ENCODE measurements around the gene IL22RA1. TPM values are rescaled to one million over a fixed set of nuclear protein-coding genes. Genes with fewer than 3 reads are reported as not detected.
A peak's percentile ranks its signal among the peaks of the same experiment; 100 is the strongest.

Gene IL22RA1
- total RNA-seq, 1 experiment from 2014 or later, result 2.1 TPM

DNA sequence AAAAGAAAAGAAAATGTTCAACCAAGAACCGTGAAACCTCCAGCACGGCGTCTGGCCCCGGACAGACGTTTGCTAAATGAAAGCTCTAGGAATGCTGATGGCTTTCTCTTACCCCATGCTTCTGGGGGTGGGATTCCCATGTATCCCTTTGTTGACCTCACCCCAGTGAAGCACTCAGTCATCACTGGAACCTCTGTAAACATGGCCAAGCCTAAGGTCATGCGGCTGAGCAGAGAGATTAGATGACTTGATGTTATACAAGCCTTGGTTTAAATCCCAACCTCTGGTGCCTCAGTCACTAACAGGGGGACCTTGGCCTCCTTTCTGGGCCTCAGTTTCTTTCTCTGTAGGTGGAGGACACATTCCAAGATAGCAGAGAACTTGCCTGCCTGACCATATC lies 28.2 kb downstream of the IL22RA1 start:
- DNase-seq (ENCODE audit: low spot score), result no peak

DNA sequence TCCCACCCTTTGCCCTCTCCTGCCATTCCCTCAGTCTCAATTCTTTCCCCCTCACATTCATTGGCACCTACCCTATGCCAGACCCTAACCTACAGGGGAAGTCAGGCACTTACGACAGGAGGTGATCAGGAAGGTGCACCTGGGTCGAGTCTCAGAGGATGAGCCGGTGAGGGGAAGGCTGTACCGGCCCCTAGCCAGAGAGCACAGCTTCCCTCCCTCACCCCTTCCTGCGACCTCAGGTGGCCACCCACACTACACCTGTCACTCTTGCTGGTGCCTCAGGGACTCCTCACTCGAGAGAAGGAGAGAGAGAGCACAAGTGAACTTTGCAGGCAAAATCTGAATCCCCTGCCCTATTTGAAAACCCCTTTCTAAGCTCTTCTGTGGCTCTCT lies 29.3 kb downstream of the IL22RA1 start:
- no peak for DNase-seq (ENCODE audit: low spot score)

DNA sequence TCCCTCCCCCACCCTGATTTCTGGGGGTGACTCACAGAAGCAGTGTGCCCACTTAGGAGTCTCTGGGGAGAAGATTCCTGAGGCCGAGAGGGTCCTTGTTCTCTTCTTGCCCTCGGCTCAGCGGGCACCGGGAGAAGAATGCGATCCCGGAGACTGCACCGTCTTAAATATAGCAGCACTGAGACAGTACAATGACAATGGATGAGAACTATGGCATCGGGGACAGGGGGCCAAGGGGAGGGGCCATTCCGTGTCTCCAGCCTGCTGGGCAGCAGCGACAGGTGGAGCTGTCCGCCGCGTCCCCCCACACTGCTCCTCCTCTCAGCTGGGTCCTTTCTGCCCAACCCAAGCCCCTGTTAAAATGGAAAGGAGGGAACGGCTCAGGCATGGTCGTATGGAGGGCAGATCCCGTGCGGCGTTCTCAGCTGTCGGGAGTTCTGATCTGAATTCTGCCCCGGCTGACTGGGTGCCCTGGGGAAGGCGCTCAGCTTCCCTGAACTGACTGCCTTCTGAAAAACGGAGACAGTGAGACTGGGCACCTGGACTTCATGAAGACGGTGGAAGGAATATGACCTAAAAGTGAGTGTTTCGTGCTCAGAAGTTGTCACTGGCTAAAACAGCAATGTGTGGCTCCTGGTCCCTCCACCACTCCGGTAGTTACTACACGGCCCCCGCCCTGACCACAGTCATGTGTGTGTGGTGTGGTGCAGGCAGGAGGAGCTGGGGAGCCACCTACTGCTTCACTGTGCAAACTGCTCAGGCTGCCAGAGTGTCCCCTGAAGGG lies 30.8 kb downstream of the IL22RA1 start, which contains the start of gene MYOM3:
MYOM3 (minus strand) TSS at position 140 of the 784 bp plus-strand sequence. CDS start 3,499 bp downstream, outside the sequence.
- DNase-seq (ENCODE audit: low spot score), result peak; percentile 60

DNA sequence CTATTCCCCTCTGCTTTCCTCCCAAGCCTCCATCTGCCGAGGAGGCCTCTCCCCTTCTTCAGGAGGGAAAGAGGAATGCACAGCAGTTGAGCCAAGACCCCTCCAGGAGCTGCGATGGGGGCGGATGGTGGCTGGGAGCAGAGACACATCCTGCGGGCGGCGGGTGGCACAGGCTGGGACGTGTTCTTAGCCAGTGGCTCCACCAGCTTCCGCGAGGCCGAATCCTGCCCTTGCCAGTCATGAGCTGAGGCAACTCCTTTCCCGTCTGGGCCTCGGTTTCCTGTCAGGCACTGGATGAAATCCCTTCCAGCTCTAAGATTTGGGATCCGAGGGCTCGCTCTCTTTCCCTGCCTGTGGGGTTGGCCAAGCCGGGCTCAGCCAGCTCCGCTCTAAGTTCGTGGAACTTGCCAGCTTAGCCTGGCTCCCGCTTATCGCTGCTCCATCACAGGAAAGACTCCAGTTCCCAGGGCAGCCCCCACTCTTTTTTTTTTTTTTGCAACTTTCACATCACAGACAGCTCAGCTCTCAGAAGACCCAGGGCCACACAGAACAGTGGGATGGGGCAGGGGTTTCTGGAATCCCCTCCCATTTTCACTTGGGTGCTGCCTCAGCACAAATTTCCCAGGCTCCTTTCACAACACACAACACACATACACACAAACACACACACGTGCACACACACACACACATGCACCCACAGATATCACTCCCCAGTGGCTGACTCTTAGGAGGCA lies 31.5 kb downstream of the IL22RA1 start:
- no peak for DNase-seq (ENCODE audit: low spot score)

DNA sequence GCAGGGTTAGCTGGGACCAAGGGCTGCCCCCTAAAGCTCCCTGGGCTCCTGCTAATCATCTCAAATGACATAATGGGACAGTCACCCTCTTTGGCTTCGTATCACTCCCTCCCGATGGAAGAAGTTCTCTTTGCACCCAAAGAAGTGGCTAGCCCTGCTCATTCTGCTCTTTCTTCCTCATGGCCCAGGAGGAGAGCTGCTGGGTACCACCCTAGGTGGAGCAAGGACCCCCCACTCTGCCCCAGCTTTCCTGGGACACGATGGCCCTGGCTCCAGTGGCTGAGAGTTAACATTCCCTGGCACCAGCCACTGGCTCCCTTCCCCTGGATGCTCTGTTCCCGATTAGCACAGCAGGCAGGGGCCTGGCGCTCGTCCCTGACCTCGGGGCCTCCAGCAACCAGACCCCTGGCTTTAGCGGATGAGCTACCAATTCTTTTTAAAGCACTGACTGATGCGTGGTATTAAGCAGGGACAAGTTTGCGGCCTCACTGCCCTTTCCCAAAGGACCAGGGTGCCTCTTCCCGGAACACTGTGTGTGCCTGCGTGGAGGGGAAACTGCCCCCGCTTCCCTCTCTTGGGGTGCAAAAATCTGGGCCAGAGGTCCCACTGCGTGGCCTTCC lies 32.2 kb downstream of the IL22RA1 start:
- no peak for DNase-seq (ENCODE audit: low spot score)

DNA sequence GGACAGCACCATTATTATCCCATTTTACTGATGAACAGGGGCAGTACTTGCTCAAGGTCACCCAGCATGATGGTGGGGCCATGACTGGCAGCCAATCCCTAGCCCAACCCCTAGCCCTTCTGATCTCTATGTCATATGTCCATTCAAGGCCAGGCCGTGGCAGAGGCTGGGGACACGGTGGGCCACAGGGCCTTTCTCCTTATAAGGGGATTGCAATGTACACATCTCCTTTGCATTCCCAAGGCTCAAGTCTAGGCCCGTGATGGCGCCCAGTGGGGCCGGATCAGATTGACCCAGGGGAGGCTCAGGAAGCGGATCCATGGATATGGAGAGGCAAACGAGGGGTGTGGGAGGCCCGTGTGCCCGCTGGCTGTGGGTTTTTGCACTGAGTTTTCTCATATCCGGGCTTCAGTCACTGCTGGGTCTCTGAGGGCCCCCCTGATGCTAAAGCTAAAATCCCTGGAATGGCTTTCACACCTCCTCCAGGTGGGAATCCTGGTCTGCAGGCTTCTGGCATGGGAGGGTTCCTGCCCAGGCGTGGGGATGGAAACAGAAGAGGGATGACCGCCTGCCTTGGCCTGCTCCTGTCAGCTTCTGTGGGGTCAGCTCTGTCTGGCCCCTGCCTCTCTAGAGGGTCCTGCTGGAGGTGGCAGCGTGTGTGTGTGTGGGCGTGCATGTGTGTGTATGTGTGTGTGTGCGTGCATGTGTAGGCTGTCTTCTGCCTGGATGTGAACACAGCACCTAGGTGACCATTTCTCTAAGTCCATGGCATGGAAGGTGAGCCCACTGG lies 33.1 kb downstream of the IL22RA1 start:
- DNase-seq (ENCODE audit: low spot score), result no peak

DNA sequence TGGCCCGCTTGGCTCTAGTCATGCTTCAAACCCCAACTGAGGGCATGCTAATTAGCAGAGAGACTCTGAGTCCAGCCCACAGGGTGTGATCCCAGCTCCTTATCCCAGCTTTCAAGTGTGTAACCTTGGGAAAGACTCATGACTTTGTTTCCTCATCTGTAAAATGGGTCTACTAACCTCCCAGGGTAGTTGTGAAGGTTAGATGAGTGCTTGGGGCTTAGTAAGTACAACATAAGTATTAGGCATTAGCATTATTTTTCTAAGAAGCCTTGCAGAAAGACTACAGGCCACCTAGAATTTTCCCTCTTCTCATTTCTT lies 33.8 kb downstream of the IL22RA1 start:
- DNase-seq (ENCODE audit: low spot score), result no peak

DNA sequence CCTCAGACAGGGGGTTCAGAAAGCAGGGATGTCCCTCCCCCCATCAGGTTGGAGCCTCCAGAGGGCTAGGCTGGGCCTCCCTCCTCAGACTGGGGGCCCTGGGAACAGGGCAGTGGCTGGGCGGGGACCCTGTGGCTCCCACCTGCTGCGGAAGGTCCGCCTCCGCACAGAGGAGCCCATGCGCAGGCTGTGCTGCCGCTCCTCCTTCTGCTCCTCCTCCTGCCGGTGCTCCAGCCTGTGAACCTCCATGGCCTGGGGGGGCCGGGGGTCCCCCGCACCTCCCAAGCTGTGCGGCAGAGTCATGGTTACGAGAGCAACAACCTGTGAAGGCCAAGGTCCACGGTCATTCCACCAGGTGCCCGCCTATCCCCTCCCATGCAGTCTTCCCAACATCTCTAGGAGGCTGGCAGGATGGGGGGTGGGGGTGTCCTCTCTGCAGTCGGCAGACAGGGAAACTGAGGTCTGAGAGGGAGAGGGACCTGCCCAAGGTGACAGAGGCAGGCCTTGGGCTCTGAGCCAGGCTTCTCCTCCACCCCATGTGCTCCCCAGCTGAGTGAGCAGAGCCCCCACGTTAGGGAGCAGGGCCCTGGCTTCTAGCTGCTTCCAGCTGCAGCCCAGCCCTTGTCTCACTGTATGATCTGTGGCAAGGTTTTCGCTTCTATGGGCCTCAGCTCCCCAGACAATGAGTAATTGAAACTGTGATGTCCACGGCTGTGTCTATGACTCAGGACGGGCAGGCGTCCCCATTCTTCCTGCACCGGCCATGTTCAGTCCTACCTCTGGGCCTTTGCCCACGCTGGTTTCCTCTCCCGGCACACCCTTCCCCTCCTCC lies 34.4 kb downstream of the IL22RA1 start:
- peak; percentile 77 for DNase-seq (ENCODE audit: low spot score)

DNA sequence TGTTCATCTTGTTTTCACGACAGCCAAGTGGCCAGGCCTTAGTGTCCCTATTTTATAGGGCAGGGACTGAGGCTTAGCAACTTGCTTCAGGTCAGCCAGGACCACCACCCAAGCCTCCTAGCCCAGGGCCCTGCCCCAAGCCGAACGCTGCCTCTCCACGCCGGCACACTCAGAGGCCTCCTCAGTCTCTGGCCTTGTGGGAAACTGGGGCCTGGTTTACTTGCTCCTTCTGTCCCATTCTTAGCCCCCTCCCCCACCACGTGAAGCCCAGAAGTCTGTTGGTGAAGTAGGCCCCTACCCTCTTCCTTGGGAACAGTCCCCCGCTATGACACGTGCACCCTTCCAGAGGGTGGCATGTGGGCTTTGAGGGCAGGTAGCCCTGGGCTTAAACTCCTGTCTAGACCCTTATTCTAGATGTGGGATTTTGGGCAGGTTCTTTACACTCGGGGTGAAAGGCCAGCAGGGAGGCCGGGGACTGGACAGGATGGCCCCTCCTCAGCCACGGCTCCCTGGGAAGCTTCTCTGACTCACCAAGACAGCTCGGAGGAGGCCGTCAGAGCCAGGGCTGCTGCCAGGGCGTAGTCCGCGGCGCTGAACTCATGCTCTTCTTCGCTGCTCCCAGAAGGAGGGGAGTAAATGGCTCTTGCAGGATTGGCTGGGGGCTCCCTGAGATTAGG lies 35.3 kb downstream of the IL22RA1 start:
- DNase-seq (ENCODE audit: low spot score), result peak; percentile 74

DNA sequence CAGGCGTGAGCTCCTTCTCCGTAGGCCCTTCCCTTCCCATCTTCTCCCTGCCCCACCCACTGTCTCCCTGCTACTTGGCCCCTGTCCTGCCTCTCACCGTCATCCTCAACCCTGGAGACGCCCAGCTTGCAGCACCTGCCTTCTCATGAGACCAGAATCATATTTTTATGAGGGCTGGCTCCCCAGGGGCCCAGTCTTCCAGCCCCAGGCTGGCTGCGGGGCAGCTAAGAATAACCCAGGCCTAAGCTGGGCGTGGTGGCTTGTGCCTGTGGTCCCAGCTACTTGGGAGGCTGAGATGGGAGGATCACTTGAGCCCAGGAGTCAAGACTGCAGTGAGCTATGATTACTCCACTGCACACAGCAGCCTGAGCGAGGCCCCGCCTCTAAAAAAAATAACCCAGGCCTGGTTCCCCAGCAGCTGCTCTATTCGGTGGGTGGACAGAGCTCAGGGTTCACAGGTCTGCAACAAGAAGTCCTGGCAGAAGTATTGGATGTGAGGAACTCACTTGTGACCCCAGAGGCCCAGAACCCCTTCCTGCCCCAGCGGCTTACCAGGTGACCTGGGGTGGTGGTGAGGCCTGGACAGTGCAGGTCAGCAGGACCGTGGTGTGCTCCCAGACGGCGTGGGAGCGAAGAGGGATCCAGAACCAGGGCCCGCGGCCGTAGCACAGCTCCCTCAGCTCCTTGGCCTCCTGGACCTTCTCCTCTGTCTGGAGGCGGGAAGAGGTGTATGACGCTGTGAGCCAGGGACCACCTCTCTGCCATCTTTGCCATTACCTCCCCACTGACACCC lies 37.4 kb downstream of the IL22RA1 start:
- DNase-seq (ENCODE audit: low spot score), result peak; percentile 26

DNA sequence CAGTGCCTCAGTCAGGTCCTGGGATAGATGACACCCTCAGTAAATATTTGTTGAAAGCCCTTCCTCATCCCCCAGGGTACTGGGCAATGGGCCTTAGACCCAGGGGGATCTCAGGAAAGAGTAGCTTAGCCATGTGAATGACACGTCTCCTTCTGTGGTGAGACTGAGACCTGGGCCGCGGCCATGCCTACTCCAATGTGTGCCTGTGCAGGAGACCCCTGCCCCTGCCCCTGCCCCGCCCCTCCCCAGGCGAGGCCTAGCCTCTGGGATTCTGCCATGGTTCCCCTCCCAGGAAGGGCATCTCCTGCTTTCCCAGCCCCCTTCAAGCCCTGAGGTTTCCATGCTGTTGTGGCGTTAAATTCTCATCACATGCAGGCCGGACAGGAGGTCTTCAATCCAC lies 38.1 kb downstream of the IL22RA1 start:
- no peak for DNase-seq (ENCODE audit: low spot score)

DNA sequence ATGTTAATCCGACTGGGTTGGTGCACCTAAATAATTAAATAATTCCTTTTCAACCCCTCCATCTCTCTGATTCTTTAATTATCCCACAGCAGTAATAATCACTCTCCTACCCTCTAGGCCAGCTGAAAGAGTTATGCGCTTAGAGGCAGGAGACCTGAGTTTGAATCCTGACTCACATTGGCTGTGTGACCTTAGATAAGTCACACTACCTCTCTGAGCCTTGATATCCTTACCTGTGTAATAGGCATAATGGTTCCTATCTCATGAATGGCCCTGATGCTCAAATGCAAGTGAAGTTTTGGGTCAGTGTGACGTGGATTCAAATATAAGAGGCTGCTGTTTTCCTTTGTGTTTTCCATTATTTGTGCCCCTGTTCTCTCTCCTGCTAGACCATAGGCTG lies 39.1 kb downstream of the IL22RA1 start:
- no peak for DNase-seq (ENCODE audit: low spot score)

DNA sequence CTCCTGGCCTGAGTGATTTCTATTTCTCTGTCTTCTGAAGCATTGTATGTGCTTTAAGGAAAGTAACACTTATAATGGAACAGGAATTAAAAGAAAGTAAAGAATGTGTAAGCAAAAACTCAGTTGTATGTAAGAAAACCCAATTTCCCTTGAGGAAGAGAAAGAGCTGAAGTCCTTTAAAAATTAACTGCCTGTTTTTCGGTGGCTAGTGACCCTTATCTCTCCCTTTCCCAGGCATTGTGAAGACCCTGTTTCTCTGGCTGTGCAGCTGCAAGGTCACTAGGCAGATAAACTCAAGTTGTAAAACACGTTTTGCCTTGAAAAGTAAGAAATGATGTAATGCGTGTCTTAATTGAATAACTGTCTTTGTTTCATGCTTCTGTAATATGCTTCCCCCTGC lies 39.5 kb downstream of the IL22RA1 start:
- DNase-seq (ENCODE audit: low spot score), result no peak

DNA sequence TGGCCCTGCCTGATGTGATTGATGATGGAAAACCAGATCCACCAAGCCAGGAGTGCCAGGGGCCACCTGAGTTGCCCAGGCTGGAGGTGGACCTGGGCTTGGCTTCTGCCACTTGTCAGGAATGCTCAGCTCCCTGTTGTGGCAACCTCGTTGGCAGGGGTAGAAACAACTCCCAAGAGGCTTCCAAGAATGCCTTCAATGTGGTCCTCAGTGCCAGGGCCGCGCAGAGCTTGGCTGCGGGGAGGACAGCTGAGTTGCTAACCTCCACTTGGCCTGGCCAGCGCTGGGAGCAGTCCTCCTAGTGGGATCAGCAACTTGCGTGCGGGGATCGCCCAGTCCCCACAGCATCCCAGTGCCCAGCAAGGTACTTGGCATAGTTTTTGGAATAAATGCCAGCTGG lies 40.0 kb downstream of the IL22RA1 start:
- no peak for DNase-seq (ENCODE audit: low spot score)

DNA sequence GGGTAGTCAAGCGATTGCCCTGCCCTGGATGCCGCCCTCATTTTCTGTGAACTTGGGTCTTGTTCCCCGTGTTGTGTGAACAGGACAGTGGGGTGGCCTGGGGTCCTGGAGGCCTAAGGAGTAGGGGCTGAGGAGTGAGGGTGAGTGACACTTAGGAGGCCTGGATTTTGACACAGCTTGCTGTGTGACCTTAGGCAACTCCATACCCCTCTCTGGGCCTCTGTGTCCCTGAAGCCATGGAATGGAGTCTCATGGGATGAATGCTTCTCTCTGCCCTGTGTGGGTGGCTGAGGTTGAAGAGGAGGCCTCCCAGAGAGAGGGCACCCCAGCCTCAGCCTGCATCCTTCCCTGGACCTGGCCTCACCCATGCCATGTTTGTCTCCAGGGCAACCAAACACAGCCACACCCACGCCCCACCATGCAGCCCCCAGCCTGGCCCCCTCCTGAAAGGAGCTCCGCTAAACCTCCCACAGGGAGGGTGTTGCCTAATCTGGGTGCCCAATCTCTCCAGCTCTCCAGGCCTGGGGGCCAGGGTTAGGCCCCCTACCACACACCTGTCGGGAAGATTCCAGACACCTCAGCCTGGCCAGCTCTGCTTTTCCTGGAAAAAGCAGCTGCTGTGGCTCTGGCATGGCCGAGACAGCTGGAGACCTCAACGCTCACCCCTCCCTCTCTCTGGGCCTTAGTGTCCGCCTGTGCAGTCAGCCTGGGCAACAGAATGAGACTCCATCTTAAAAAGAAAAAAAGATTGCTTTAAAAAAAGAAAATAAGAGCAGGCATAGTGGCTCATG lies 40.9 kb downstream of the IL22RA1 start:
- no peak for DNase-seq (ENCODE audit: low spot score)

DNA sequence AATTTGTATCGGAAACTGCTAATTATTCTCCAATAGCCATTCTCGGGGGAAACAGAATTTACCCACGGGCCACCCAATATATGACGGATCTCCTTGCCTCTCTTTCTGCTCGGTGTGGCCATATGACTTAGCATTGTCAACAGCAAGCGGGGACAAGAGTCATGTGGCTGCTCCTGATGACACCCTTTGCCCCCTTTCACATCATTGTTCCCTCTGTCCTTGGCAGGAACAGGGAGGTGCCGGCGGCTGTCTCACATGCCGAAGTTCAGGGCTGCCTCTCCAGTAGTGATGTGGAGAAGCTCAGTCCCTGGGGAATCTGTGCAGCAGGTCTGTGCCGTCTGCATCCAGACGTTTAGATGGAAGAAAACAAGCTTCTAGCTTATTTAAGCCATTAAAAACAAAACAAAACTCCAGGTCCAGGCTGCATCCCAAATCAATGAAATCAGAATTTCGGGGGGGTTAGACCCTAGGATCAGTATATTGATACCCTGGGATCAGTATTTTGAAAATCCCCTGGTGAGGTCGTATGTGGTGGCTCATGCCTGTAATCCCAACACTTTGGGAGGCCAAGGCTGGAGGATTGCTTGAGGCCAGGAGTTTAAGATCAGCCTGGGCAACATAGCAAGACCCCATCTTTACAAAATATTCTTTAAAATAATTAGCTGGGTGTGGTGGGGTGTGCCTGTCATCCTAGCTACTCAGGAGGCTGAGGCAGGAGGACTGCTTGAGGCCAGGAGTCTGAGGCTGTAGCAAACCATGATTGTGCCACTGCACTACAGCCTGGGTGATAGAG lies 41.8 kb downstream of the IL22RA1 start:
- no peak for DNase-seq (ENCODE audit: low spot score)

DNA sequence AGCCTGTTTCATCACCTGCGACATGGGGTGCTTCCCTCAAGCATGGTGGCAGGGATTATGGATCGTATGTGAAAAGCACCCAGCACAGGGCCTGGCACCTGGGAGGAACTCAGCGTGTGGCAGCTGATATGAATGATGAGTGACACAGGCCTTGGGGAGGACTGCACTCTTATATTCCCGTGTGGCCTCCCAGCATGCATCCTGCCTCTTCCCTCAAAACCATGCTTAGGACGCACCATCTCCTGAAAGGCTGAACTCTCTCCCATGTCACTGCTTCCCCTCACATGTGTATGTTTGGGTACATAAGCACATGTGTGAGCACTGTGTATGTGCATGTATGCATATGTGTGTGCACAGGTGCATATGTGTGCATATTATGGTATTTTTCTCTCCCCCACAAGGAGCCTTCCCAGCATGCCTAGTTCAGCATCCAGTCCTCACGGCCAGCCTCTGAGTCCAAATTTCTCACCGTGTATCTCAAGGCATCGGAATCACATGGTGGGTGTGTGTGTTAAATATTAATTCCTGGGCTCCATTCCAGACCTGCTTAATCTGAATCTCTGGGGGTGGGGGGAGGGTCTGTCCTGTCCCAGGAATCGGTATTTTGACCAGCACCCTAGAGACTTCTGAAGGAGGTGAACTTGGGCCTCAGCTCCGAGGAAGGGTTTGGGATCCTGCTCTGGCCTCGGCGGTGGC lies 43.8 kb downstream of the IL22RA1 start:
- DNase-seq (ENCODE audit: low spot score), result no peak

DNA sequence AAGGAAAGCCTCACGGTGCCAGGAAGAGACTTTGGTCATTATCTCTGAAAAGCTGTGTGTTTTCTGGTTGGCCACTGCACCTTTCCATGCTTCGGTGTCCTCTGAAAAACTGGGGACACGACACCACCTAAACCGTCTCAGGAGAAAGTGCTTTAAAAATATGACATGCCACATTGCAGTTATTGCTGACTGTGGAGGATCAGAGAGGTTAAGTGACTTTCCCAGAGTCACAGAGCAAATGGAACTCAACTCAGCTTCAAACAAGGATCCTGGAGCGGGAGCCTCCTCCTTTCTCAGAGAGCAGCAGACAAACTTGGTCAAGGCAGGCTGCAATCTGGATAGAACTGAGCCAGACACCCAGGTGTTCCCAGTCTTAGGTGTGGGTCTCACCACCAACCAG lies 44.8 kb downstream of the IL22RA1 start:
- DNase-seq (ENCODE audit: low spot score), result no peak

Measured in A172 (cell line).